ENCODE measurements around the gene APH1B. TPM values are rescaled to one million over a fixed set of nuclear protein-coding genes. Genes with fewer than 3 reads are reported as not detected.
"Not testable (repeated sequence)": the region's sequence is repeated elsewhere in the genome, so short reads cannot be mapped to it uniquely, and the experiment has no call there.

Gene APH1B
- total RNA-seq, 1 experiment from 2014 or later: 14.0 TPM

DNA sequence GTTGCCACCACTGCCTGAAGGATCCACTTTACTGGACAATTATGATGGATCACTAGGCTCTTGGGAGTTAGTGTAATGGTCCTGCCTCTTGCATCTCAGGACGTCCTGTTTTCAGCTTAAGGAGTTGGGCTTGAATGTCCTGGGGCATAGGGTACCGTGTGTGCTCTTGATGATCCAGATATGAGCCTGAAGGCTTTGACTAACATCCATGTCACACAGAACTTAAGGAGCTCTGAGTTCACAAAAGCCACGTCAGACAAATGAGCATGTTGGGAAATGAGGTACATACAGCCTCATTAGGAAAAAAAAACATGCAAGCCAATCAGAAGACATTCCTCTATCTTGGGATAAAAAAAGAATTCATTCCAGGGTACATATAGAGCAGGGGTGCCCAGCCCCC, 63.5 kb downstream of the APH1B start:
- peaks cover 13% of the 10 kb centered on the region for H3K27me3 ChIP-seq (ENCODE audit: control insufficient read depth, insufficient read depth, low read length)
- ChIA-PET CTCF (no interaction called here), POLR2A (no interaction called here)
- TF ChIP-seq, protein P1, sequence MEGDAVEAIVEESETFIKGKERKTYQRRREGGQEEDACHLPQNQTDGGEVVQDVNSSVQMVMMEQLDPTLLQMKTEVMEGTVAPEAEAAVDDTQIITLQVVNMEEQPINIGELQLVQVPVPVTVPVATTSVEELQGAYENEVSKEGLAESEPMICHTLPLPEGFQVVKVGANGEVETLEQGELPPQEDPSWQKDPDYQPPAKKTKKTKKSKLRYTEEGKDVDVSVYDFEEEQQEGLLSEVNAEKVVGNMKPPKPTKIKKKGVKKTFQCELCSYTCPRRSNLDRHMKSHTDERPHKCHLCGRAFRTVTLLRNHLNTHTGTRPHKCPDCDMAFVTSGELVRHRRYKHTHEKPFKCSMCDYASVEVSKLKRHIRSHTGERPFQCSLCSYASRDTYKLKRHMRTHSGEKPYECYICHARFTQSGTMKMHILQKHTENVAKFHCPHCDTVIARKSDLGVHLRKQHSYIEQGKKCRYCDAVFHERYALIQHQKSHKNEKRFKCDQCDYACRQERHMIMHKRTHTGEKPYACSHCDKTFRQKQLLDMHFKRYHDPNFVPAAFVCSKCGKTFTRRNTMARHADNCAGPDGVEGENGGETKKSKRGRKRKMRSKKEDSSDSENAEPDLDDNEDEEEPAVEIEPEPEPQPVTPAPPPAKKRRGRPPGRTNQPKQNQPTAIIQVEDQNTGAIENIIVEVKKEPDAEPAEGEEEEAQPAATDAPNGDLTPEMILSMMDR (IDR thresholded peaks at IDR 0.05): no peak
- TF ChIP-seq, protein P2, sequence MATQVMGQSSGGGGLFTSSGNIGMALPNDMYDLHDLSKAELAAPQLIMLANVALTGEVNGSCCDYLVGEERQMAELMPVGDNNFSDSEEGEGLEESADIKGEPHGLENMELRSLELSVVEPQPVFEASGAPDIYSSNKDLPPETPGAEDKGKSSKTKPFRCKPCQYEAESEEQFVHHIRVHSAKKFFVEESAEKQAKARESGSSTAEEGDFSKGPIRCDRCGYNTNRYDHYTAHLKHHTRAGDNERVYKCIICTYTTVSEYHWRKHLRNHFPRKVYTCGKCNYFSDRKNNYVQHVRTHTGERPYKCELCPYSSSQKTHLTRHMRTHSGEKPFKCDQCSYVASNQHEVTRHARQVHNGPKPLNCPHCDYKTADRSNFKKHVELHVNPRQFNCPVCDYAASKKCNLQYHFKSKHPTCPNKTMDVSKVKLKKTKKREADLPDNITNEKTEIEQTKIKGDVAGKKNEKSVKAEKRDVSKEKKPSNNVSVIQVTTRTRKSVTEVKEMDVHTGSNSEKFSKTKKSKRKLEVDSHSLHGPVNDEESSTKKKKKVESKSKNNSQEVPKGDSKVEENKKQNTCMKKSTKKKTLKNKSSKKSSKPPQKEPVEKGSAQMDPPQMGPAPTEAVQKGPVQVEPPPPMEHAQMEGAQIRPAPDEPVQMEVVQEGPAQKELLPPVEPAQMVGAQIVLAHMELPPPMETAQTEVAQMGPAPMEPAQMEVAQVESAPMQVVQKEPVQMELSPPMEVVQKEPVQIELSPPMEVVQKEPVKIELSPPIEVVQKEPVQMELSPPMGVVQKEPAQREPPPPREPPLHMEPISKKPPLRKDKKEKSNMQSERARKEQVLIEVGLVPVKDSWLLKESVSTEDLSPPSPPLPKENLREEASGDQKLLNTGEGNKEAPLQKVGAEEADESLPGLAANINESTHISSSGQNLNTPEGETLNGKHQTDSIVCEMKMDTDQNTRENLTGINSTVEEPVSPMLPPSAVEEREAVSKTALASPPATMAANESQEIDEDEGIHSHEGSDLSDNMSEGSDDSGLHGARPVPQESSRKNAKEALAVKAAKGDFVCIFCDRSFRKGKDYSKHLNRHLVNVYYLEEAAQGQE (IDR thresholded peaks at IDR 0.05; ENCODE audit: insufficient read depth in 1 of 2, low read depth in 2 of 2, low read length in 1 of 2): no peak
- TF ChIP-seq TCF7L2 (IDR thresholded peaks at IDR 0.05; ENCODE audit: low read depth, low read length) (no peak), SIN3A (IDR thresholded peaks at IDR 0.05; ENCODE audit: borderline replicate concordance, insufficient read depth, low read depth, low read length) (no peak), POLR2AphosphoS5 (IDR thresholded peaks at IDR 0.05; ENCODE audit: low read depth, low read length) (no peak)
- H3K9me3 ChIP-seq (ENCODE audit: control insufficient read depth, insufficient read depth, low read depth, low read length): no peaks in the 10 kb centered on the region
- H3K4me1 ChIP-seq (ENCODE audit: control insufficient read depth, insufficient read depth, low read length): no peaks in the 10 kb centered on the region
- DNase-seq (ENCODE audit: low read depth, low spot score): no peak
- no TSS peak for BruUV-seq (replicated peaks)
- intact Hi-C loops (cut with micrococcal nuclease; ENCODE audit: unreplicated experiment) (no loop called here), in situ Hi-C loops (cut with HindIII; ENCODE audit: low pct_unique_long_range_greater_than_20kb, low sequenced_read_pairs) (no loop called here)
- no peaks in the 10 kb centered on the region for H3K36me3 ChIP-seq (ENCODE audit: control insufficient read depth, insufficient read depth, low read length)
- H3K4me3 ChIP-seq (ENCODE audit: low read depth in 2 of 2, low read length in 2 of 2): no peak overlapping the region
- no peak overlapping the region for H3K27ac ChIP-seq (ENCODE audit: low read length)
- no peak for ATAC-seq

DNA sequence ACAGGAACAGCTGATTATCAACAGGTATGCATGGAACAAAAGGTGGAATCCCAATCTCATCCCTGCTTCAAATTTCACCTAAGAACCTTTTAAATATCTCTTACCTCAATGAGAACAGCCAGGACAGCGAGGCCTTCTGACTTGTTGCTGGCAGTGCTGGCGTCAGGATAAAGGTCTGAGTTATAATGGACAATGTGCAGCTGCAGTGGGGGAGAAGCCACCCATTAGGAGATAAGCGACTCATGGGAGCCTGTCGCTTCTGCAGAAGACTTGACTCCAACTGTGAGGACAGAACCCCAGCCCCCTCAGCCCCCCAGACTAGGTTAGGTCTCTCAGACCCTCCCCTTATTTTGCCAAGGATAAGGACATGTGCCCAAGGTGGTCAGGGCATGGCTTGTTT, 64.5 kb downstream of the APH1B start:
- Histone ChIP-seq H3K27ac (ENCODE audit: low read length) (no peak overlapping the region), H3K4me1 (ENCODE audit: control insufficient read depth, insufficient read depth, low read length) (no peaks in the 10 kb centered on the region), H3K27me3 (ENCODE audit: control insufficient read depth, insufficient read depth, low read length) (peaks cover 13% of the 10 kb centered on the region), H3K36me3 (ENCODE audit: control insufficient read depth, insufficient read depth, low read length) (no peaks in the 10 kb centered on the region), H3K9me3 (ENCODE audit: control insufficient read depth, insufficient read depth, low read depth, low read length) (no peaks in the 10 kb centered on the region), H3K4me3 (ENCODE audit: low read depth in 2 of 2, low read length in 2 of 2) (no peak overlapping the region)
- intact Hi-C loops (cut with micrococcal nuclease; ENCODE audit: unreplicated experiment) (no loop called here), in situ Hi-C loops (cut with HindIII; ENCODE audit: low pct_unique_long_range_greater_than_20kb, low sequenced_read_pairs) (no loop called here)
- BruUV-seq (replicated peaks): no TSS peak
- POLR2A ChIA-PET: no interaction called here
- DNase-seq (ENCODE audit: low read depth, low spot score) (no peak), ATAC-seq (no peak)
- CTCF ChIA-PET: no interaction called here
- TF ChIP-seq SIN3A (IDR thresholded peaks at IDR 0.05; ENCODE audit: borderline replicate concordance, insufficient read depth, low read depth, low read length) (no peak), TCF7L2 (IDR thresholded peaks at IDR 0.05; ENCODE audit: low read depth, low read length) (no peak), POLR2AphosphoS5 (IDR thresholded peaks at IDR 0.05; ENCODE audit: low read depth, low read length) (no peak)
- TF ChIP-seq, protein P2 (IDR thresholded peaks at IDR 0.05; ENCODE audit: insufficient read depth in 1 of 2, low read depth in 2 of 2, low read length in 1 of 2): no peak
- TF ChIP-seq, protein P1 (IDR thresholded peaks at IDR 0.05): no peak

DNA sequence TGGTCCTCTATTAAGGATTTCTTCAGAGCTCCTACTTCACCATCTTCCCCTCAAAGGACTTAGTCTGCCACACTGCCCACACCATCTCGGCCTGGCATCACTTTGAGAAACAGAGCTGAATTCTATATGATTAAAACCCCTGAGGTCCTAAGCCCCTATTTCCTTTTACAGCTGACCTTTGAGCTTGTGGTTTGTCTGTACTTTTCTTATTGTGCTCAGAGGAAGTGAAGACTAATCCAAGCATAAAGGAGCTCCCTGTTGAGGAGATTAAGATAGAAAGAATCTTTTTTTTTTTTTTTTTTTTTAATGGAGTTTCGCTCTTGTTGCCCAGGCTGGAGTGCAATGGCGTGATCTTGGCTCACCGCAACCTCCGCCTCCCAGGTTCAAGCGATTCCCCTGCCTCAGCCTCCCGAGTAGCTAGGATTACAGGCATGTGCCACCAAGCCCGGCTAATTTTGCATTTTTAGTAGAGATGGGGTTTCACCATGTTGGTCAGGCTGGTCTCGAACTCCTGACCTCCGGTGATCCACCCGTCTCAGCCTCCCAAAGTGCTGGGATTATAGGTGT, 65.7 kb downstream of the APH1B start:
- H3K27ac ChIP-seq (ENCODE audit: low read length); POLR2A ChIA-PET; CTCF ChIA-PET; in situ Hi-C loops (cut with HindIII; ENCODE audit: low pct_unique_long_range_greater_than_20kb, low sequenced_read_pairs); H3K4me3 ChIP-seq (ENCODE audit: low read depth in 2 of 2, low read length in 2 of 2); ATAC-seq; BruUV-seq (replicated peaks); H3K4me1 ChIP-seq (ENCODE audit: control insufficient read depth, insufficient read depth, low read length); H3K9me3 ChIP-seq (ENCODE audit: control insufficient read depth, insufficient read depth, low read depth, low read length); intact Hi-C loops (cut with micrococcal nuclease; ENCODE audit: unreplicated experiment); H3K36me3 ChIP-seq (ENCODE audit: control insufficient read depth, insufficient read depth, low read length); DNase-seq (ENCODE audit: low read depth, low spot score): not testable (repeated sequence)
- H3K27me3 ChIP-seq (ENCODE audit: control insufficient read depth, insufficient read depth, low read length): peaks cover 13% of the 10 kb centered on the region

Data from Panc1 (cell line).